Mucosa of stomach (tissue), 1 donor: ENCODE data around the gene SHISA8.

Experiments used
- H3K27me3 ChIP-seq: one replicate; pipeline ENCODE4 v1.7.0; 2013; ENCODE audit warnings: mild to moderate bottlenecking, low read length; ENCODE audit not compliant: control insufficient read depth, insufficient read depth
- H3K36me3 ChIP-seq: one replicate; pipeline ENCODE4 v1.7.0; 2013; ENCODE audit warnings: low read length; ENCODE audit not compliant: control insufficient read depth, insufficient read depth
- H3K4me1 ChIP-seq: one replicate; pipeline ENCODE4 v1.7.0; 2013; ENCODE audit warnings: mild to moderate bottlenecking, low read length; ENCODE audit not compliant: control insufficient read depth, insufficient read depth
- H3K4me3 ChIP-seq: one replicate; pipeline ENCODE4 v1.7.0; 2013; ENCODE audit warnings: low read length
- H3K9ac ChIP-seq: one replicate; pipeline ENCODE4 v1.7.0; 2013; ENCODE audit warnings: mild to moderate bottlenecking, low read length, moderate library complexity
- H3K9me3 ChIP-seq: one replicate; pipeline ENCODE4 v1.7.0; 2013; ENCODE audit warnings: mild to moderate bottlenecking, low read length, moderate library complexity; ENCODE audit not compliant: control insufficient read depth
- donor health status: Pancreatic carcinoma.

Gene SHISA8

GRCh38 chr22:41916745-41917358 lies 2.0 kb upstream of the SHISA8 start:
- Histone ChIP-seq H3K4me3 (no peak overlapping the region), H3K27me3 (peaks cover 72% of the 10 kb centered on the region), H3K9ac (no peak overlapping the region), H3K4me1 (peaks cover 18% of the 10 kb centered on the region), H3K9me3 (no peaks in the 10 kb centered on the region), H3K36me3 (no peaks in the 10 kb centered on the region)

- peaks cover 21% of the 10 kb centered on the region for H3K4me1 ChIP-seq
- H3K9me3 ChIP-seq: no peaks in the 10 kb centered on the region
- H3K9ac ChIP-seq: no peak overlapping the region
- H3K36me3 ChIP-seq: no peaks in the 10 kb centered on the region
- no peak overlapping the region for H3K4me3 ChIP-seq
- peaks cover 81% of the 10 kb centered on the region for H3K27me3 ChIP-seq
Measured at GRCh38 chr22:41915786-41916493, 1.1 kb upstream of the SHISA8 start.

DNA sequence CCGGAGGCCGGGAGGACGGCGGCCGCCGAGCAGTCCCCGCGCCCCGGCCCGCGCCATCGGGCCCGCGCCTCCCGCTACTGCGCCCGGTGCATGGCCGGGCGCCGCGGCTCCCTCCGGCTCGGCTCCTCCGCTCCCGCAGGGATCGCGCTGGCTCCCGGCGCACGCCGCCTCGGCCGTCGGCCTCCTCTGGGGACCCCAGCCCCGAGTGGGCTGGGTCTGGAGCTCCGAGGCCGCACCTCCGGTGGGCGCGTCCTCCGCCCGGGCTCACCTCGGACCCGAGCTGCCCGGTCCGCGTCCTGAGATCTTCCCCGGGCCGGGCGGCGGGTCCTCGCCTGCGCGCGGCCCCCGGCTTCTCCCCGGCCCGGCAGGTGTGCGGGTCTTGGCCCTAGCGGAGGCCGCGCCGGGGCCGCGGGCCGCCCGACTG lies 251 bp downstream of the SHISA8 start:
- no peaks in the 10 kb centered on the region for H3K36me3 ChIP-seq

DNA sequence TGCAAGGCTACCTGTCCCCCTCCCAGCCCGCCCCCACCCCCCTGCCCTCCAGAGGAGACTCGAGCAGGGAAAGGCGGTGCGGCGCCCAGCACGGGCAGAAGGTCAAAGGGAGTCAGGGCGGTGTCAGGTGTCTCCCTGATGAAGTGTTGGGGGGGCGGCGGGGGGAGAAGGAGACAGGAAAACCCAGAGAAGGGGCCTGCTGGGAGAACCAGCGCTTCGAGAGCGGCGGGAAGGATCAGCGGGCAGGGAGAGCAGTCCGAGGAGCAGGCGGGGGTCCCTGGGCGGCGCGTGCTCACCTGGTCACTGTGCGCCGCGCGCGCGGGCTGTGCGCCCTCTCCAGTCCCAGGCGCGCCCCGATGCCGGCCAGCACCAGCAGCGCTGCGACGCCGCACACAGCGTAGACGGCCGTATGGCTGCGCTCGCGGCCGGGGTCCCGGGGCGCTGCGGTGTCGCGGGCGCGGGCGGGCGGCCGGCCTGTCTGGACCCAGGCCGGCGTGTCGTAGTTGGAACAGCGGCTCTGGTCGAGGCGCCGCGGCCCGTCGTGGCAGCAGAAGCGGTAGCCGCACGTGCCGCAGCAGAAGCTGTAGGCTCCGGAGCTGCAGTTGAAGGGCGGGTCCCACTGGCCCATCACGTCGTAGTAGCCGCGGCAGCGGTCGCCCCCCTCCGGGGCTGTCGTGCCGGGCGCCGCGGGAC lies 886 bp downstream of the SHISA8 start:
- H3K9me3 ChIP-seq: no peaks in the 10 kb centered on the region
- H3K9ac ChIP-seq: no peak overlapping the region
- peaks cover 87% of the 10 kb centered on the region for H3K27me3 ChIP-seq
- peaks cover 25% of the 10 kb centered on the region for H3K4me1 ChIP-seq
- H3K36me3 ChIP-seq: no peaks in the 10 kb centered on the region
- no peak overlapping the region for H3K4me3 ChIP-seq

More for the DNA sequence above, 251 bp downstream of the SHISA8 start:
- Histone ChIP-seq H3K27me3 (peaks cover 87% of the 10 kb centered on the region), H3K9me3 (no peaks in the 10 kb centered on the region), H3K9ac (no peak overlapping the region), H3K4me1 (peaks cover 31% of the 10 kb centered on the region), H3K4me3 (no peak overlapping the region)

GRCh38 chr22:41913040-41913719 lies 1.7 kb downstream of the SHISA8 start:
- no peaks in the 10 kb centered on the region for H3K36me3 ChIP-seq
- H3K4me1 ChIP-seq: peaks cover 24% of the 10 kb centered on the region
- no peak overlapping the region for H3K4me3 ChIP-seq
- H3K27me3 ChIP-seq: peaks cover 91% of the 10 kb centered on the region
- no peaks in the 10 kb centered on the region for H3K9me3 ChIP-seq
- no peak overlapping the region for H3K9ac ChIP-seq

GRCh38 chr22:41912338-41913039 lies 2.4 kb downstream of the SHISA8 start:
- no peaks in the 10 kb centered on the region for H3K9me3 ChIP-seq
- H3K27me3 ChIP-seq: peaks cover 84% of the 10 kb centered on the region
- no peak overlapping the region for H3K4me3 ChIP-seq
- H3K36me3 ChIP-seq: no peaks in the 10 kb centered on the region
- no peak overlapping the region for H3K9ac ChIP-seq
- H3K4me1 ChIP-seq: peaks cover 21% of the 10 kb centered on the region

GRCh38 chr22:41911001-41911611 lies 3.8 kb downstream of the SHISA8 start:
- Histone ChIP-seq H3K36me3 (no peaks in the 10 kb centered on the region), H3K4me3 (no peak overlapping the region), H3K9ac (no peak overlapping the region), H3K9me3 (no peaks in the 10 kb centered on the region), H3K27me3 (peaks cover 74% of the 10 kb centered on the region), H3K4me1 (peaks cover 21% of the 10 kb centered on the region)

DNA sequence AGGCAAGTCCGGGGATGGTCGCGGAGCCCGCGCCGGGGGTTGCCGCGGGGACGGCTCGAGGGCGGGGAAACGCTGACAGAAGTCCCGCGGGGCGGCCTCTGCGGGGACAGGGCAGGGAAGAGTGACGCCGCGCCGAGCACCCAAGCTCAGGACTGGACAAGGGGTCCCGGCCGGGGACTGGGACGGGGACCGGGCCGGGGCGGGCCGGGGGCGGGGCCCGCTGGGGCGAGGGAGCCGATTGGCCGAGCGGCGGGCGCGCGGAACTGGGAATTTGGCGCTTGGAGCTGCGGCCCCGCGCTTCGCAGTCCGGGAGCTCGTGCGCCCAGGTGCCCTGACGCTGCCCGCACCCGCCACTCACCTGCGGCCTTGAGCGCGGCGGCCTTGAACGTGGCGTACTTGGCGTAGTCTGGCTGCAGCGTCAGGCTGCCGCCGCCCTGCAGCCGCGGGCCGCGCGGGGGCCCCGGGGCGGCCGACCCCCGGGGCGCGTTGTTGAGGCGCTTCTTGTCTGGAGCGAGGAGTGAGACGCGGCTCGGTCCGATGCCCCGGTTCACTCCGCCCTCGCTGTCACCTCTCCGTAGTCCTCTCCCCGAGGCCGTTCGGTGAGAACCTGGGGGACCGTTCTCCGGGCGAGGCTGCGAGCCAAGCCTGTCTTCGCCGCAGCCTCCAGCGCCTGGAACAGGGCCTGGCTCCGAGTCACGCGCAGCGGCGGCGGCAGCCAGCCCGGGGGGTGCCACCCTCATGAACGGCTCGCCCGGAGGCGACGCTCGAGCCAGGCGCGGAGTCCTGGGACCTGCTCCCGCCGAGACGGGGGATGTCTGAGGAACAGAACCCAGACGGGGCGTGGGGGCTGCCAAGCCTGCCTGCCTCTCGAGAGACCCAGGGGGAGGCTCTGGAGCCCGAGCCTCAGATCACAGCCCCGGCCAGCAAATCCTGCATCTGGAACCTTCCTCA lies 4.5 kb downstream of the SHISA8 start:
- peaks cover 67% of the 10 kb centered on the region for H3K27me3 ChIP-seq
- no peak overlapping the region for H3K4me3 ChIP-seq

DNA sequence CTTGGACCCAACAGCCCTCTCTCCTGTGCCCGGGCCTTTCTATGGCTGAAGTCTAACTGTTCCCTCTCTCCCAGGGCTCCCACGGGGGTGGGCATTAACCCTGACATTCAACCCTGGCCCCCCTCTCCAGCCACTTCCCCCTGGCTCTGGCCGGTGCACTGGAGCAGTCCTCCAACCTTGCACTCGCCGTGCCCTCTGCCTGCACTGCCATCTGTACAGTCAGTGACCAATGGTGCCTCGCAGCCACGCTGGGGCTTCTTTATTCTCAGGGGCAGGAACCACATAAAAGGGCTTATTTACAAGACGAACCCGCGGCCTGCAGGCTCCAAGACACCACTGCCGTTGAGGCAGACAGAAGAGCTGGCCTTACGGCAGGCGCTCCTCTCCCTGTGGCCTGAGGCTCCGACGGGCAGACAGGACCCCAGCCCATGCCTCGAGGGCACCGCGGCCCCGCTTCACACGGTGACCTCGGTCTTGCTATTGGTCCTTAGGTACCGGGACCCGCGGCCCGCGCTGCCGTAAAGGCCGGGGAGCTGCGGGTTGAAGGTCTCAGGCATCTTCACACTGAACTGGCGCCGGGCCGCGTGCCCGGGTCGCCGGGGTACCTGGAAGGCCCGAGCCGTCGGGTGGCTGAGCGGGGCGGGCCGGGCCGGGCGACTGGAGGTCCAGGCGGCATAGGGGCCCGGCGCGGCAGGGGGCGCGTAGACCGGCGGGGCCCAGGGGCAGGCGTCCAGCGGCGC lies 5.4 kb downstream of the SHISA8 start:
- Histone ChIP-seq H3K36me3 (peaks cover 13% of the 10 kb centered on the region), H3K9me3 (no peaks in the 10 kb centered on the region), H3K9ac (no peak overlapping the region), H3K27me3 (peaks cover 59% of the 10 kb centered on the region), H3K4me3 (no peak overlapping the region), H3K4me1 (peaks cover 17% of the 10 kb centered on the region)

More for the DNA sequence above, 4.5 kb downstream of the SHISA8 start:
- Histone ChIP-seq H3K9ac (no peak overlapping the region), H3K36me3 (peaks cover 5% of the 10 kb centered on the region), H3K4me1 (peaks cover 20% of the 10 kb centered on the region), H3K9me3 (no peaks in the 10 kb centered on the region)
